BJ (cell line): ENCODE data around the gene WDHD1. TPM values are rescaled to one million over a fixed set of nuclear protein-coding genes. Genes with fewer than 3 reads are reported as not detected.

Source experiments
- CTCF ChIA-PET: fragments of 350-600 bp; formaldehyde crosslinking; extraction: SDS; loops from one replicate; lab custom pipeline; 2021; ENCODE audit warnings: antibody characterized with exemption, inconsistent platforms; lab: Yijun Ruan, JAX
- POLR2A ChIA-PET: fragments of 300-600 bp; sonication (Branson Sonifier 250); formaldehyde crosslinking; extraction: SDS; loops from one replicate; lab custom pipeline; 2021; ENCODE audit warnings: antibody characterized with exemption; lab: Charles Lee
- DNase-seq: peaks from one replicate; pipeline ENCODE4 v3.0.0-alpha.2; 2011; ENCODE audit warnings: low read depth
- H3K27me3 ChIP-seq: 2 replicates; pipeline ENCODE4 v1.6.0; 2011; ENCODE audit warnings: low read length; ENCODE audit not compliant: control insufficient read depth, insufficient read depth
- H3K36me3 ChIP-seq: 2 replicates; pipeline ENCODE4 v1.5.1; 2011; ENCODE audit warnings: low read length; ENCODE audit not compliant: control insufficient read depth, insufficient read depth
- H3K4me3 ChIP-seq: 2 replicates; pipeline ENCODE4 v1.5.1; 2011; ENCODE audit warnings: low read depth, mild to moderate bottlenecking, control low read depth, low read length
- CTCF ChIP-seq: IDR thresholded peaks from 2 replicates; pipeline ENCODE4 v1.5.1; 2011; ENCODE audit warnings: low read depth, mild to moderate bottlenecking, control low read depth, inconsistent platforms, low read length, moderate library complexity; ENCODE audit not compliant: insufficient read depth
- polyA plus RNA-seq: library from polyadenylated mRNA; depleted of rRNA; stranded (reverse); fragments of >200 nt; gene quantifications from 2 replicates; pipeline ENCODE4 v1.2.3, GENCODE V29; 2011

WDHD1 gene
- polyA plus RNA-seq, 1 experiment: 2.6 TPM

- Histone ChIP-seq H3K27me3 (no peaks in the 10 kb centered on the region), H3K4me3 (no peak overlapping the region), H3K36me3 (no peaks in the 10 kb centered on the region)
- ChIA-PET POLR2A (no interaction called here), CTCF (interaction anchor here (0.6 kb wide), 1 partner anchor 193 kb away, joined by 5 read pairs; no protein-coding TSS in a partner anchor)
- TF ChIP-seq CTCF: no peak
- DNase-seq: no peak
These were observed 6.8 kb downstream of the WDHD1 start for GRCh38 chr14:55019968-55020554.

DNA sequence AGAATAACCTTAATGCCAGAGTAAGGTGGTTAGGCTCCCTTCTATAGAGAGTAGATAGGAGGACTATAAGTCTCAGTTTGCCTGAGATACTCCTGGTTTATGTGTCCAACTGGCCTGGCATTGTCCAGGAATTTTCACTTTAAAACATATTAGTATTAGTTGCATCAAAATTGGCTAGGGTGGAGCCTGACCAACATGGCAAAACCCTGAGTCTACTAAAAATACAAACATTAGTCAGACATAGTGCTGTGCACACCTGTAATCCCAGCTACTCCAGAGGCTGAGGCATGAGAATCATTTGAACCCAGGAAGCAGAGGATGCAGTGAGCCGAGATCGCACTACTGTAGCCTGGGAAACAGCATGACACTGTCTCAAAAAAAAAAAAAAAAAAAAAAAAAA is 11.9 kb downstream of the WDHD1 start:
- CTCF ChIA-PET: interaction anchor here (0.9 to 1.7 kb wide), 2 partner anchors 37 to 451 kb away, joined by 3 to 7 read pairs; partner anchors contain the start of gene MAPK1IP1L
- no peak for TF ChIP-seq CTCF
- DNase-seq: no peak
- Histone ChIP-seq H3K36me3 (no peaks in the 10 kb centered on the region), H3K4me3 (no peak overlapping the region), H3K27me3 (no peaks in the 10 kb centered on the region)
- POLR2A ChIA-PET: no interaction called here

- no peaks in the 10 kb centered on the region; the same call in 1 of the 2 replicates for H3K36me3 ChIP-seq
- no peak overlapping the region for H3K4me3 ChIP-seq
- CTCF ChIA-PET: no interaction called here
- POLR2A ChIA-PET: no interaction called here
- no peak for TF ChIP-seq CTCF
- H3K27me3 ChIP-seq: no peaks in the 10 kb centered on the region
- no peak for DNase-seq
These were observed 21.8 kb downstream of the WDHD1 start for GRCh38 chr14:55005071-55005470.

GRCh38 chr14:55000381-55000780 is 26.5 kb downstream of the WDHD1 start:
- H3K36me3 ChIP-seq: no peaks in the 10 kb centered on the region; the same call in 1 of the 2 replicates
- no peaks in the 10 kb centered on the region for H3K27me3 ChIP-seq
- ChIA-PET CTCF (no interaction called here), POLR2A (no interaction called here)
- no peak for TF ChIP-seq CTCF
- DNase-seq: no peak
- no peak overlapping the region for H3K4me3 ChIP-seq

GRCh38 chr14:54985156-54985555 is 41.7 kb downstream of the WDHD1 start:
- POLR2A ChIA-PET: no interaction called here

More at GRCh38 chr14:54985156-54985555, 41.7 kb downstream of the WDHD1 start:
- CTCF ChIA-PET: interaction anchor here (1.0 to 1.1 kb wide), 2 partner anchors 13 kb away, joined by 3 read pairs; no protein-coding TSS in a partner anchor
- H3K27me3 ChIP-seq: no peaks in the 10 kb centered on the region
- TF ChIP-seq CTCF: no peak
- no peak overlapping the region for H3K4me3 ChIP-seq
- no peak for DNase-seq
- H3K36me3 ChIP-seq: no peaks in the 10 kb centered on the region
